ENCODE data around the gene NCK2.

NCK2 gene

GRCh38 chr2:105843476-105844374 lies 99.0 kb downstream of the NCK2 start:
- no peak overlapping the region for H3K4me3 ChIP-seq (ENCODE audit: severe bottlenecking)
- no peak overlapping the region for H3K27ac ChIP-seq (ENCODE audit: poor library complexity, severe bottlenecking)
- H3K36me3 ChIP-seq (ENCODE audit: low read depth): no peaks in the 10 kb centered on the region
- H3K4me1 ChIP-seq (ENCODE audit: insufficient read depth, poor library complexity, severe bottlenecking): peaks cover 18% of the 10 kb centered on the region
- ATAC-seq (ENCODE audit: low read depth) (no peak), DNase-seq (ENCODE audit: low spot score) (no peak)
- TF ChIP-seq CTCF (IDR thresholded peaks at IDR 0.05; ENCODE audit: poor library complexity, severe bottlenecking): no peak
- no peaks in the 10 kb centered on the region for H3K9me3 ChIP-seq (ENCODE audit: severe bottlenecking)
- H3K27me3 ChIP-seq (ENCODE audit: insufficient read depth, poor library complexity, severe bottlenecking): no peaks in the 10 kb centered on the region

GRCh38 chr2:105845976-105846375 lies 101.3 kb downstream of the NCK2 start:
- ATAC-seq (ENCODE audit: low read depth) (no peak), DNase-seq (ENCODE audit: low spot score) (no peak)
- no peaks in the 10 kb centered on the region for H3K27me3 ChIP-seq (ENCODE audit: insufficient read depth, poor library complexity, severe bottlenecking)
- H3K27ac ChIP-seq (ENCODE audit: poor library complexity, severe bottlenecking): no peak overlapping the region
- H3K4me3 ChIP-seq (ENCODE audit: severe bottlenecking): no peak overlapping the region
- no peak for TF ChIP-seq CTCF (IDR thresholded peaks at IDR 0.05; ENCODE audit: poor library complexity, severe bottlenecking)
- no peaks in the 10 kb centered on the region for H3K36me3 ChIP-seq (ENCODE audit: low read depth)
- H3K9me3 ChIP-seq (ENCODE audit: severe bottlenecking): no peaks in the 10 kb centered on the region
- peaks cover 9% of the 10 kb centered on the region for H3K4me1 ChIP-seq (ENCODE audit: insufficient read depth, poor library complexity, severe bottlenecking)

GRCh38 chr2:105847056-105847455 lies 102.3 kb downstream of the NCK2 start:
- no peak for ATAC-seq (ENCODE audit: low read depth)
- H3K9me3 ChIP-seq (ENCODE audit: severe bottlenecking): no peaks in the 10 kb centered on the region
- H3K36me3 ChIP-seq (ENCODE audit: low read depth): no peaks in the 10 kb centered on the region
- H3K4me3 ChIP-seq (ENCODE audit: severe bottlenecking): no peak overlapping the region
- no peak for TF ChIP-seq CTCF (IDR thresholded peaks at IDR 0.05; ENCODE audit: poor library complexity, severe bottlenecking)
- no peak overlapping the region for H3K27ac ChIP-seq (ENCODE audit: poor library complexity, severe bottlenecking)
- no peaks in the 10 kb centered on the region for H3K27me3 ChIP-seq (ENCODE audit: insufficient read depth, poor library complexity, severe bottlenecking)
- DNase-seq (ENCODE audit: low spot score): no peak
- H3K4me1 ChIP-seq (ENCODE audit: insufficient read depth, poor library complexity, severe bottlenecking): peaks cover 6% of the 10 kb centered on the region

GRCh38 chr2:105848367-105848766 lies 103.7 kb downstream of the NCK2 start:
- TF ChIP-seq CTCF (IDR thresholded peaks at IDR 0.05; ENCODE audit: poor library complexity, severe bottlenecking): no peak
- no peaks in the 10 kb centered on the region for H3K9me3 ChIP-seq (ENCODE audit: severe bottlenecking)
- no peak for ATAC-seq (ENCODE audit: low read depth)

More at GRCh38 chr2:105848367-105848766, 103.7 kb downstream of the NCK2 start:
- no peak overlapping the region for H3K27ac ChIP-seq (ENCODE audit: poor library complexity, severe bottlenecking)
- H3K27me3 ChIP-seq (ENCODE audit: insufficient read depth, poor library complexity, severe bottlenecking): no peaks in the 10 kb centered on the region
- peaks cover 16% of the 10 kb centered on the region for H3K4me1 ChIP-seq (ENCODE audit: insufficient read depth, poor library complexity, severe bottlenecking)
- DNase-seq (ENCODE audit: low spot score): no peak
- H3K36me3 ChIP-seq (ENCODE audit: low read depth): no peaks in the 10 kb centered on the region
- no peak overlapping the region for H3K4me3 ChIP-seq (ENCODE audit: severe bottlenecking)
